Dermis microvascular lymphatic vessel endothelial cell (primary cell): ENCODE data around the gene SLCO1C1. TPM values are rescaled to one million over a fixed set of nuclear protein-coding genes. Genes with fewer than 3 reads are reported as not detected.

ENCODE experiments used
- DNase-seq, 2 donors: peaks; one replicate each; pipeline versions ENCODE4 v3.0.0 to v3.0.0-alpha.2; 2010; ENCODE audit warnings: low read depth in 2 of 2
- total RNA-seq: library from RNA; depleted of rRNA; stranded (reverse); fragments of >200 nt; gene quantifications from 2 replicates; pipeline ENCODE4 v1.2.1, GENCODE V29; 2014

SLCO1C1 gene
- total RNA-seq, 1 donor from 2014 or later, result not detected

DNA sequence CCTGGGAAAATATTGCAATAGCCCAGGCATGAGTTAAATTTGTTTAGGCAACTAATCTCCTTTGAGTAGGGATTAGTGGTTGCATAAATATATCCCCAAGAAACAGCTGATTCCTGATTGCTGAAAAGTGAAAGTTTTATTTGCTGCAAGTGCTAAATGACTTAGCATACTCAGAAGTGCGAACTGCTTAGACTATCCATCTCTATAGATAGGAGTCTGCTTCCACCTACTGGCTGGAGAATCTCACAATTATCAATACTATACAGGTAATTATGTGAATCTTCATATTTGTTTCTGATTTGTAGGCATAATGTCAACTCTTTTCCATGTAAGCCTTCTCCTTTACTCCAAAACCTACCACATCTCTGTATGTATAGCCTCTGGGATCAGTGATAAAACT, 103.4 kb downstream of the SLCO1C1 start:
- peak; percentile 2 to 37 for DNase-seq

DNA sequence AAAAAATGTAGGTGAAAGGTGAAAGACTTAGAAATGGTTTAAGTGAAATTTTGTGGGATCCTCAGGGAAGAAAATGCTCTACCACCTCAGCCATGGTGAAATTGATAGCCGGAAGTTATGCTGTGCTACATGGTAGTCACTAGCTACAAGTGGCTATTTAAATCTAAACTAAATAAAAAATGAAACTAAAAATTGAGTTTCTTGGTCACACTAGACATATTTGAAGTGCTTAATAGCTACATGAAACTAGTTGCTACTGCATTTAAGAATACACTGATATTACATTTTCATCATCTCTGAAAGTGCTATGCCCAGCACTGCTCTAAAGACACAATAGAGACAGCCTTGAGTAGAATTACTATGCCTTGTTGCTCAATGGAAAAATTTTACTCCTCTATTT, 105.0 kb downstream of the SLCO1C1 start:
- no peak for DNase-seq

GRCh38 chr12:20801035-20801434, 105.9 kb downstream of the SLCO1C1 start:
- DNase-seq, result no peak

Other genes starting within 250 kb of the SLCO1C1 start
- not detected in 2 replicates for gene SLCO1B3, start 115.4 kb downstream of the SLCO1C1 start, total RNA-seq